ENCODE measurements around the gene LPIN1.
"Not testable (repeated sequence)": the region's sequence is repeated elsewhere in the genome, so short reads cannot be mapped to it uniquely, and the experiment has no call there.

Gene LPIN1

GRCh38 chr2:11814979-11815510 lies 68.6 kb downstream of the LPIN1 start:
- no peak for DNase-seq

GRCh38 chr2:11816935-11817334 lies 70.5 kb downstream of the LPIN1 start:
- DNase-seq = not testable (repeated sequence)

GRCh38 chr2:11819235-11819729 lies 72.8 kb downstream of the LPIN1 start:
- DNase-seq = no peak

- no peak for DNase-seq
These were observed 74.2 kb downstream of the LPIN1 start for GRCh38 chr2:11820650-11821049.

GRCh38 chr2:11821705-11822104 lies 75.3 kb downstream of the LPIN1 start:
- no peak for DNase-seq

- not testable (repeated sequence) for DNase-seq
These were observed 75.9 kb downstream of the LPIN1 start for GRCh38 chr2:11822359-11822745.

GRCh38 chr2:11822746-11823451 lies 76.5 kb downstream of the LPIN1 start:
- no peak for DNase-seq

- DNase-seq = no peak
These were observed 78.7 kb downstream of the LPIN1 start for GRCh38 chr2:11824901-11825828.

- no peak for DNase-seq
These were observed 81.1 kb downstream of the LPIN1 start for GRCh38 chr2:11827547-11827946.

GRCh38 chr2:11828933-11829323 lies 82.5 kb downstream of the LPIN1 start:
- DNase-seq = no peak

GRCh38 chr2:11829324-11829946 lies 83.0 kb downstream of the LPIN1 start:
- peak; percentile 83 for DNase-seq

- peak; percentile 95 for DNase-seq
These were observed 83.7 kb downstream of the LPIN1 start for GRCh38 chr2:11829947-11830707.

- no peak for DNase-seq
These were observed 84.4 kb downstream of the LPIN1 start for GRCh38 chr2:11830708-11831301.

- DNase-seq = no peak
These were observed 85.0 kb downstream of the LPIN1 start for GRCh38 chr2:11831415-11831814.

GRCh38 chr2:11832531-11832930 lies 86.1 kb downstream of the LPIN1 start:
- peak; percentile 7 for DNase-seq

GRCh38 chr2:11833601-11834000 lies 87.2 kb downstream of the LPIN1 start:
- DNase-seq = peak; percentile 12

GRCh38 chr2:11835403-11835802 lies 89.0 kb downstream of the LPIN1 start:
- no peak for DNase-seq

GRCh38 chr2:11836647-11837219 lies 90.3 kb downstream of the LPIN1 start:
- DNase-seq = no peak

GRCh38 chr2:11837875-11838734 lies 91.7 kb downstream of the LPIN1 start:
- DNase-seq = no peak

- DNase-seq = no peak
These were observed 93.5 kb downstream of the LPIN1 start for GRCh38 chr2:11839916-11840315.

GRCh38 chr2:11842336-11842735 lies 95.9 kb downstream of the LPIN1 start:
- no peak for DNase-seq
